GM18507 (cell line): ENCODE results near the gene CACNA2D2.

Source experiments
- DNase-seq: peaks from one replicate; pipeline ENCODE4 v3.0.0; 2011; ENCODE audit warnings: low read depth; ENCODE audit not compliant: insufficient read length; ENCODE audit errors: extremely low spot score
- FAIRE-seq: peaks from 2 replicates; lab custom pipeline; 2011; peaks lifted over from hg19 to GRCh38; lab: Jason Lieb, UNC

The CACNA2D2 gene

DNA sequence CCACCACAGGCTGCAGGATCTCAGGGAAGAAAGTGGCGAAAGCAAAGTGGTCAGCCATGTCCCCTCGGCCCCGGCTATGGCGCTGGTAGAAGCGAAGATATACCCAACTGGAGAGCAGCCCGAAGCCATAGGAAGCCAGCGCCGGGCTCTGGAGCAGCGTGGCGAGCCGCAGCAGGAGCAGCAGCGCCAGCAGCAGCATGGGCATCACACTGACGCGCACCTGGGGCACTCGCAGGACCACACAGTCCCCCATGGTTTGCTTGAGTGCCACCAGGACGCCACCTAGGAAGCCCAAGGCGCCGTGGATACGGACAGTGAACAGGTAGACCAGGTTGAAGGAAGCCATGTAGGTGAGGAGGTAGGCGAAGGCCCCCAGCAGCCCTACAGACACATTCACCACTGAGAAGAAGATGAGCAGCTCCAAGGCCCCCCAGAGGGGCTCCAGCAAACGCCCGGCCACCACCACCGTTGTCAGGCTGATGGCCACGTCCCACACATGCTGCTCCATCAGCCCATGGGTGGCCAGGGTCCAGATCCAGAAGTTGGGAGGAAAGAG lies 145.0 kb downstream of the CACNA2D2 start:
- no peak for FAIRE-seq
- DNase-seq = no peak

GRCh38 chr3:50357481-50357880 lies 146.0 kb downstream of the CACNA2D2 start:
- no peak for FAIRE-seq

DNA sequence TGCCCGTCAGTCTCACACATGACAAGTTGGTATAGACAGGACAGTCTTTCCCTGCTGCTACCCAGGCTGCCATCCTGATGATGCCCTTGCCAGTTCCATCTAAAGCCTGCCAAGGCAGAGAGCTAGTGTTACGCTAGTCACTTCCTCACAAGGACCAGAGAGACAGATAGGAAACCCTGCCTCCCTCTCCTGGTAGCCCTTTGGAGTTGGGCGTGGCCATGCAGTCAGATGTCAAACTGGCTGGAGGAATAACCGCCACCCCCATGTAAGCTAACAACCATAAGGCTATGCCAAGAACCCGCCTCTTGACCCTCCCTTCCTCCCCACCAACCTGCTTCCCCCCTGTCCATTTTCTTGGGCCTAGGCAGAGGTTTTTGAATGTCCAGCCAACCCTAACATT lies 146.9 kb downstream of the CACNA2D2 start:
- DNase-seq (no peak), FAIRE-seq (no peak)

More at GRCh38 chr3:50357481-50357880, 146.0 kb downstream of the CACNA2D2 start:
- DNase-seq = no peak

- FAIRE-seq = no peak
- DNase-seq = no peak
Observed at GRCh38 chr3:50355829-50356552, 147.4 kb downstream of the CACNA2D2 start.

- DNase-seq (no peak), FAIRE-seq (no peak)
Observed at GRCh38 chr3:50354850-50355249, 148.6 kb downstream of the CACNA2D2 start.

DNA sequence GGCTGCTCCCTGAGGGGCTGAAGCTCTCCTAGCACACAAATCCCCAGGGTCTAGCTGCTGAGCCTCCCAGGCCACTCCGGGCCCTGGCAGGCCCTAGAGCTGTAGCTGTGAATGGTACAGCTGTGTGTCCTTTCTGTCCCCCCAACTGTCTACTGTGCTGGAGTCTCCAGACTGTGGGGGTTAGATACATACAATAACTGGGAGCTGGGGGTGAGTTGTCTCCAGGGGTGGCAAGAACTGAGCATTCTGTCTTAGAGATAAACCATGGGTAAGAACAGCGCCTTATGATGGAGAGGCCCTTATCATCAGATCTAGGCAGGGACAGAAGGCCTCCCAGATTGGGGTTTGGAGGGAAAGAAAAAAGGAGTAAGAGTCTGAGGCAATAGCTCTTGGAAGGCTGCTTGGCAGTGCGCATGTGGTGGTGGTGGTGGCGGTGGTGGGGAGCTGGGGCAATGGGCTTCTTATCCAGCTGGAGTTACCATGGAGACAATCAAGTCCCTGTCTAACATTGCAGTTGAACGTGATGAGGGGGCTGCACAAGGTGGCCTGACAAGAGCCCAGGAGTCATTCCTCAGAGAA lies 149.2 kb downstream of the CACNA2D2 start:
- FAIRE-seq = no peak

DNA sequence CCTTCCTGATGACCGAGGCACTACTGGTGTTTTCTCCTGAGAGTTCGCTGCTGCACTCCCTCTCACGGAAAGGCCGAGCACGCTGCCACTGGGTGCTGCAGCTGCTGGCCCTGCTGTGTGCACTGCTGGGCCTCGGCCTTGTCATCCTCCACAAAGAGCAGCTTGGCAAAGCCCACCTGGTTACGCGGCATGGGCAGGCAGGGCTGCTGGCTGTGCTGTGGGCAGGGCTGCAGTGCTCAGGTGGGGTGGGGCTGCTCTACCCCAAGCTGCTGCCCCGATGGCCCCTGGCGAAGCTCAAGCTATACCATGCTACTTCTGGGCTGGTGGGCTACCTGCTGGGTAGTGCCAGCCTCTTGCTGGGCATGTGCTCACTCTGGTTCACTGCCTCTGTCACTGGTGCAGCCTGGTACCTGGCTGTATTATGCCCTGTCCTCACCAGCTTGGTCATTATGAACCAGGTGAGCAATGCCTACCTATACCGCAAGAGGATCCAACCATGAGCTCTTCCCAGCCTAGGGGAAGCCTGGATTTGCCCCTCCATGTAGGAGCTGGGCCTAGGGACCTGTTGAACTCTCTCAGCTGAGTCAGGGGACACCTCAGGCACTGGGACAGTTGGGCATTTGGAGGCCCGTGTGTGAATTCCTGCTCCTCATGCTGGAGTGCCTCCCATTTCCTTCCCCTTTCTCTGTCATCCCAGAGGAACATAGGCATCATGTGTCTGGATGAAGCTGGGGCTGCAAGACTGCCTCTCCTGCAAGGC lies 150.0 kb downstream of the CACNA2D2 start:
- FAIRE-seq = no peak
- no peak for DNase-seq

More for the DNA sequence above, 149.2 kb downstream of the CACNA2D2 start:
- no peak for DNase-seq

- DNase-seq (no peak), FAIRE-seq (no peak)
Observed at GRCh38 chr3:50352781-50353180, 150.7 kb downstream of the CACNA2D2 start.

- DNase-seq (no peak), FAIRE-seq (no peak)
Observed at GRCh38 chr3:50351323-50351697, 152.1 kb downstream of the CACNA2D2 start.

DNA sequence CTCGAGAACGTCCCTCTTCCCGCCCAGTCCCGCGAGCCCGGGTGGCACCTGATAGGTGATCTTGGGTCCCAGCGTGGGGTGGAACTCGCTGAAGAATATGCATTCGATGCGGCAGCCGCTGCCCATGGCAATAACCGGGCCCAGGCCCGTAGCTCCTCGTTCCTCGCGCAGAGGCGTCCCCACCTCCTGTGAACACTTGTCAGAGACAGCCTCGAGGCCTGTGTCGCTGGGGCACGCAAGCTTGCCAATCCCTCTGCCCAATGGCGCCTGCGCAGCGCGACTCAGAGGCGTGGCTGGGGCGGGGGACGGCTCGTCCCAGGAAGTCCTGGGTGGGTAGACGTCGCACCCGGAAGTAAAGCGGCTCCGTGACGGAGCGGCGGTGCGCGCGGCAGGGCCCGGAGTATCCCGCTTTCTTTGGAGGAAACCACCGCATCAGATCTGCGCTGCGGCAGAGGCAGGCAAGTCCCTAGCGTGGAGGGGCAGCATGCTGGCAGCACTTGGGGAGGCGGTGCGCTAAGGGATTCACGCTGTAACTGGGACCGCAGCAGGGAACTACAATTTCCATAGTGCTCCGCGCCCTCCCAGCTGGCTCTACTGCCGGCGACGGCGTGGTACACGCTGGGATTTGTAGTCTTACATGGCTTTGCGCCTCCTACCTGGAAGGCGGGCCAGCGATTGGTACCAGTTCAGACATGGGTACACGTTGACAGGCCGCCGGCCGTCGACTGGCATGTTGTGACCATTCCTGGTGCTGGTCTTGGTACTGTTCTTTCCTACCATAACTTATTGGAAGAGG lies 152.7 kb downstream of the CACNA2D2 start, which contains the start of the genes CYB561D2 and NPRL2:
Gene CYB561D2, plus strand, starts transcription at position 336 of the 796 bp plus-strand sequence. CDS start 572 bp downstream, outside the sequence.
Gene NPRL2, minus strand, starts transcription at position 249 of the 796 bp plus-strand sequence. Its CDS starts 123 bp downstream, at position 126.
- FAIRE-seq (peak; percentile 98), DNase-seq (peak; percentile 96)

DNA sequence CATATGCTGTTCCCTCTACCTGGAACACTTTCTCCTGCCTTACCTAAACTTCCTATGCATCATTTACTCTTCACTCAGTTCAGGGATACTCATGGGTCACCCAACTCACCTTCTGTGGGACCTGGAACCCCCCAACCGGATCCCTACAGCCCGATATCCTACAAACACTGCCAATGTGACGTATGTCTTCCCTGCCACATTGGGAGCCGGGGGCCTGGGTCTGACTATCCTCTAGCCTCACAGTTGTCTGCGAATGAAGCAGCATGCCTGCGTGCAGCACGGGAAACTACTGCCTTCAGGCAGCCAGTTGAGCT lies 153.3 kb downstream of the CACNA2D2 start:
- no peak for FAIRE-seq
- no peak for DNase-seq

GRCh38 chr3:50347187-50347813 lies 156.1 kb downstream of the CACNA2D2 start:
- peak; percentile 72 for FAIRE-seq
- no peak for DNase-seq

- FAIRE-seq (peak; percentile 72), DNase-seq (no peak)
Observed at GRCh38 chr3:50345586-50346234, 157.7 kb downstream of the CACNA2D2 start, which contains the start of gene ZMYND10. TSS of gene ZMYND10 (minus strand) at chr3:50345732. CDS start at chr3:50345579, 153 bp downstream.

GRCh38 chr3:50345008-50345407 lies 158.4 kb downstream of the CACNA2D2 start:
- DNase-seq (no peak), FAIRE-seq (no peak)

GRCh38 chr3:50342813-50343633 lies 160.4 kb downstream of the CACNA2D2 start:
- DNase-seq = no peak

DNA sequence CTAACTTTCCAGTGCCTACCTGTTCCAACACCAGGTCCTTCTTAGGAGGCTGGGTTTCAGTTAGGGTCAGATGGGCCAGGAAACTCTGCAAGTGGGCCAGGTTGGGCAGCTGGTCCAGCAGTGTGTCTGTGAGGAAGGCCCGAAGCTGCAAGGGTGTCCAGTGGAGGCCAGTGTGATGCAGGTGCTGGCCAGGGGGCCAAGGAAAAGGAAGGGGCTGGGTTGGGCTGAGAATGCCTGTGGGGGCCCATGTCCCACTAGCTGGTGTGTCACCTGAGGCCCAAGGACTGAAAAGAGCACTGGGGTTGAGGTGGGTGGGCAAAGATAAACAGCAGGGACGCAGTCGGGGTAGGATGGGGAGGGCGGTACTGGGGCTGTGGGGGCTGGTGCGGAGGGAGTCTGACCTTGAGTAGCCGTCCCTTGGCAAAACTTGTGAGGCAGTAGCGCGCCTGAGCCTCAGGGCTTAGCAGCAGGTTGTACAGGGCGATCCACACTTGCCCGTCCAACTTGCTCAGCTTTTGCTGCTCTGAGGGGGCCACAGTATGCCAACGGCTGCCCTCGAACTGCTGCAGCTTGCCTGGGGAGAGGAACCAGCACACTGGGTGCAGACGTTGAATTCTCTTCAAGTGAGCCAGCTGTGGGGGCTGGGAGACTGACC lies 161.3 kb downstream of the CACNA2D2 start:
- FAIRE-seq (no peak), DNase-seq (no peak)

More at GRCh38 chr3:50342813-50343633, 160.4 kb downstream of the CACNA2D2 start:
- FAIRE-seq = no peak

- no peak for DNase-seq
- FAIRE-seq = no peak
Observed at GRCh38 chr3:50341537-50341936, 161.9 kb downstream of the CACNA2D2 start.
